PFSK-1 (cell line): ENCODE data around the gene ZDHHC17.

ENCODE experiments used
- POLR2AphosphoS5 ChIP-seq: IDR thresholded peaks from 2 replicates; pipeline ENCODE4 v1.6.1; 2012; ENCODE audit warnings: low read depth, mild to moderate bottlenecking, control low read depth, low read length, moderate library complexity
- REST ChIP-seq, 2 experiments: IDR thresholded peaks; 2 replicates each; pipeline versions ENCODE4 v1.6.1 to v1.8.0; 2011 to 2012; ENCODE audit warnings: low read depth in 2 of 2, low read length in 2 of 2, control low read depth in 1 of 2, inconsistent platforms in 1 of 2, mild to moderate bottlenecking in 1 of 2, moderate library complexity in 1 of 2; ENCODE audit not compliant: insufficient read depth in 1 of 2
- TAF1 ChIP-seq: IDR thresholded peaks from 2 replicates; pipeline ENCODE4 v1.6.1; 2012; ENCODE audit warnings: low read length, control low read depth, borderline replicate concordance; ENCODE audit not compliant: insufficient read depth

- TF ChIP-seq TAF1 (no peak), POLR2AphosphoS5 (no peak), REST (IDR thresholded peaks at IDR 0.05; ENCODE audit: insufficient read depth in 1 of 2, low read depth in 2 of 2, low read length in 2 of 2) (no peak)
Observed at GRCh38 chr12:76863837-76864236, 99.9 kb downstream of the ZDHHC17 start.
